ENCODE data around the gene GIPC2. TPM values are rescaled to one million over a fixed set of nuclear protein-coding genes. Genes with fewer than 3 reads are reported as not detected.

The GIPC2 gene
- total and polyA plus RNA-seq, 2 donors (not counting 3 experiments of a cell fraction or from before 2014, with no cell fraction given), result 2.8 to 9.6 TPM

- dilution Hi-C loops (cut with MboI; ENCODE audit: extremely low pct_ligation_motif_present, low sequenced_read_pairs) (no loop called here), intact Hi-C loops (cut with micrococcal nuclease) (no loop called here)
- ChIA-PET CTCF (interaction anchor here (1.1 to 3.2 kb wide), 3 partner anchors 19 to 55 kb away, joined by 3 to 25 read pairs (median 4); no protein-coding TSS in a partner anchor), POLR2A (interaction anchor here (3.8 kb wide), 1 partner anchor 90 kb away, joined by 35 read pairs; the partner anchor contains the start of gene DNAJB4)
- DNase-seq (ENCODE audit: low read depth, low spot score) (no peak), FAIRE-seq (no peak)
- no TSS peak for BruUV-seq (replicated peaks)
- H3K27me3 ChIP-seq (ENCODE audit: control insufficient read depth in 2 of 2, insufficient read depth in 2 of 2, low read length in 2 of 2), result no peaks in the 10 kb centered on the region
- no peak overlapping the region for H3K9ac ChIP-seq (replicated peaks; ENCODE audit: extremely low read depth, insufficient read depth, low read length)
- no peaks in the 10 kb centered on the region for H4K20me1 ChIP-seq (replicated peaks; ENCODE audit: control insufficient read depth, extremely low read depth, insufficient read depth, low read length)
- H3K4me3 ChIP-seq (replicated peaks in 1 of 3; ENCODE audit: insufficient read depth in 1 of 3, low read depth in 1 of 3, low read length in 3 of 3), result no peak overlapping the region
- H3K79me2 ChIP-seq (ENCODE audit: control insufficient read depth, insufficient read depth, low read length), result no peaks in the 10 kb centered on the region
- H2AFZ ChIP-seq (ENCODE audit: low read depth, low read length), result no peak overlapping the region
- peaks cover 42% of the 10 kb centered on the region for H3K4me1 ChIP-seq (ENCODE audit: control insufficient read depth, extremely low read depth, insufficient read depth, low read length)
- TF ChIP-seq JUN (IDR thresholded peaks at IDR 0.05; ENCODE audit: borderline replicate concordance, insufficient read depth, insufficient read length, low read depth) (no peak), MAX (IDR thresholded peaks at IDR 0.05; ENCODE audit: insufficient read depth, insufficient read length) (no peak), CTCF (IDR thresholded peaks at IDR 0.05; ENCODE audit: extremely low read depth in 1 of 2, insufficient read depth in 1 of 2, low read depth in 1 of 2, low read length in 2 of 2) (no peak), FOS (IDR thresholded peaks at IDR 0.05; ENCODE audit: borderline replicate concordance, insufficient read depth, low read length) (no peak), GATA2 (IDR thresholded peaks at IDR 0.05; ENCODE audit: insufficient read depth, insufficient read length, low read depth, low read length) (no peak), POLR2AphosphoS5 (IDR thresholded peaks at IDR 0.05; ENCODE audit: insufficient read depth, low read depth, low read length) (no peak), EZH2 (IDR thresholded peaks at IDR 0.05; ENCODE audit: borderline replicate concordance, low read depth, low read length, severe bottlenecking) (no peak), POLR2A (IDR thresholded peaks at IDR 0.05; ENCODE audit: low read depth, low read length) (no peak), MYC (IDR thresholded peaks at IDR 0.05; ENCODE audit: low read depth, low read length) (no peak)
- H3K9me1 ChIP-seq (replicated peaks; ENCODE audit: control insufficient read depth, extremely low read depth, insufficient read depth, low read length), result no peaks in the 10 kb centered on the region
- no peak overlapping the region for H3K4me2 ChIP-seq (ENCODE audit: insufficient read depth, low read length)
- peak overlapping the region; percentile 91 for H3K27ac ChIP-seq (ENCODE audit: insufficient read depth, low read depth, low read length)
- H3K9me3 ChIP-seq (replicated peaks; ENCODE audit: control insufficient read depth, insufficient read depth, low read length), result no peaks in the 10 kb centered on the region
- H3K36me3 ChIP-seq (ENCODE audit: control insufficient read depth in 2 of 2, extremely low read depth in 1 of 2, insufficient read depth in 2 of 2, low read length in 2 of 2), result no peaks in the 10 kb centered on the region
Observed at GRCh38 chr1:78094639-78095038, 48.9 kb downstream of the GIPC2 start.
